HUDEP-2 (cell line): ENCODE measurements around the gene PYROXD2.
A peak's percentile ranks its signal among the peaks of the same experiment; 100 is the strongest.

ENCODE experiments used
- DNase-seq, 76 experiments: peaks; one replicate each; lab custom pipeline; 2025; ENCODE audit not compliant: unreplicated experiment in 76 of 76; lab: John Stamatoyannopoulos, UW

PYROXD2 gene

GRCh38 chr10:98436704-98437103, 21.7 kb upstream of the PYROXD2 start:
- DNase-seq = no peak

- DNase-seq = no peak
Observed at GRCh38 chr10:98435178-98435577, 20.2 kb upstream of the PYROXD2 start.

GRCh38 chr10:98433881-98434732, 19.1 kb upstream of the PYROXD2 start:
- DNase-seq = no peak

GRCh38 chr10:98433371-98433770, 18.4 kb upstream of the PYROXD2 start:
- DNase-seq = no peak

GRCh38 chr10:98432330-98432729, 17.3 kb upstream of the PYROXD2 start:
- DNase-seq = no peak

GRCh38 chr10:98431016-98431415, 16.0 kb upstream of the PYROXD2 start:
- no peak for DNase-seq

DNA sequence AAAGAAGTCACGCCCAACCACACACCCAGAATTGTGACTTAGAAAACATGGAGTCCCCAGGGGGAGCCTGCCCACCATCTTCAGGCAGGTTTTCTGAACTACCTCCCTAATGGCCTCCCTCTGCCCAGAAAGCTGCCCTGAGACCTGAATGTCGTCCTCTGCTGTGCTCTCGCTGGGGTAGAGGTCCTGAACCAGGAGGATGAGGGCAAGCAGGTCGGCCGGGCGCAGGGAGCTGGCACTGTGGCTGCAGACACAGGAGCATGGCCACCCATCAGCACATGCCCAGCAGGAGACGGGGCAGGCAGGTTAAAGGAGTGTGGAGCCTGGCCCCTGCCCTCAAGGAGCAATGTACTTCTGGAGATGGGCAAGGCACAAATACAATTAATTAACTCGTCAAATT, 15.4 kb upstream of the PYROXD2 start:
- no peak for DNase-seq

- no peak for DNase-seq
Observed at GRCh38 chr10:98429320-98430072, 14.5 kb upstream of the PYROXD2 start.

GRCh38 chr10:98427011-98427515, 12.1 kb upstream of the PYROXD2 start:
- DNase-seq = no peak

DNA sequence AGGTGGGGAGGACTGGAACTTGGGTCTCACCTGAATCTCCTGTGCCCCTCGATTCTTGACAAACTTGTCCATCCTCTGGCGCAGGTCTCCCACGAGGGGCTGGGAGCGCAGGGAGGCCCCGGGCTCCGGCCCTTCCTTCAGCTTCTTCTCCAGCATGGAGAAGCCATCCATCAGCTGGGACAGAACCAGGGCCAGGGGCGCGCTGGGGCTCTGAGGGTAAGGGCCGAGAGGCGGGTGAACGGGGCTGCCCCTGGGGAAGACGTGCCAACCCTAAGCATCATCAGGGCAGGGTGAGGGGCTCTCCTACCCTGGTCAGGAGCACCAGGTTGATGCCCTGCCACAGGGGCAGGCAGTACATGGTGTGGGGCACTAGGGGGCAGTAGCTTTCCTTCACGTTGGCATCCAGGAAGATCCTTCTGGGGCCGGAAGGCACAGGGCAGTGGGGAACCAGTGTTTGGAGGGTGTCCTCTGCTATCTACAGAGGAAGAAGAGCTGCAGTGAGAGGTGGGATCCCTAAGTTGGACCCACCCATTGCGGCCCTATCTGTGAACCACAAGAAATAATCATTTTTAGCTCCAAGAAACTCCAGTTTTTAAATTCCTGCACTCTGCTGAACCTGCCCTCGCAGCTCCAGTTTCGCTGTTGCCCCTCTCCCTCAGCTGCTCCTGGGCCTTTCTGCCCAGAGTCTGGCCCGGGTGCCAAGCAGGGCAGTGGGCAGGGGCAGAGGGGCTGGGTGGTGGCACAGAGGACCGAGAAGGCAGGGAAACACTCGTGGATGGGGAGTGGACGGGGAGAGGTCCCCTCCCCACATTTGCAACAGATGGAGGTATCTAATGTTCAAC, 10.8 kb upstream of the PYROXD2 start:
- peak in 66 of 76 experiments; percentile 3 to 78 (median 52) for DNase-seq

- no peak for DNase-seq
Observed at GRCh38 chr10:98424295-98425254, 9.6 kb upstream of the PYROXD2 start.

DNA sequence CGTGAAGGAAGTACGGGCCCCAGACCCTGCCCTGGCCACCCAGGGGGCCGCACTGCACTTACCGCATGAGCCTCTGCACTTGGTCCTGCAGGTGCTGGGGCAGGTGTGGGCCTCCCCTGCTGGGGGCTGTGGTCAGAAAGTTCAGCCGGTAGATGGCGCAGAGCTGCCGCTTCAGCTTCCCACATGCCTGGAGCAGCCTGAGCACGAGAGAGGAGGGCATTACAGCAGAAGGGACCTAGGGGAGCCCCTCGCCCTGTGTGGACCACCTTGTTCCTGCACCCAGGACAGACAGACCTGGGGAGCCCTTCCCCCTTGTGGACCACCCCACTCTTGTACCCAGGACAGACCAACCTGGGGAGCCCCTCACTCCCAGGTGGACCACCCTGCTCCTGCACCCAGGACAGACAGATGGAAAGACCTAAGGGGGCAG, 8.7 kb upstream of the PYROXD2 start:
- no peak for DNase-seq

GRCh38 chr10:98422182-98422581, 7.2 kb upstream of the PYROXD2 start:
- no peak for DNase-seq

DNA sequence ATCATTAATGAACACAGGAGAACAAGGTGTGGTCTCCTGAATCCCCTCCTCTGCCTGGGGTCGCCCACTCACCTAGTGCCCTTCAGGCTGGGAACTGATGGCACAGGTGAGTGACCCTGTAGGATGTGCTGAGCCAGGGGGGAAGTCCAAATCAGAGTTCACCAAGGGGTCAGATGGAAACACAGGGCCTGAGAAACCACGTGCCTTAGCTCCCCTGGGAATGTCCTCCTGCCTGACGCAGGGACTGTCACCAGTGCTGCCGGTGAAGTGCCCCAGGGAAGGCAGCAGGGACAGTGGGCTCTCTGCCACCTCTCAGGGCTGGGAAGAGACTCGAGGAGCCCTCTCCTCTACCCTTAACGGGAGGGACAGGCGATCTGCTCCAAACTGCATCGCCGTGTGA, 5.8 kb upstream of the PYROXD2 start:
- DNase-seq = no peak

DNA sequence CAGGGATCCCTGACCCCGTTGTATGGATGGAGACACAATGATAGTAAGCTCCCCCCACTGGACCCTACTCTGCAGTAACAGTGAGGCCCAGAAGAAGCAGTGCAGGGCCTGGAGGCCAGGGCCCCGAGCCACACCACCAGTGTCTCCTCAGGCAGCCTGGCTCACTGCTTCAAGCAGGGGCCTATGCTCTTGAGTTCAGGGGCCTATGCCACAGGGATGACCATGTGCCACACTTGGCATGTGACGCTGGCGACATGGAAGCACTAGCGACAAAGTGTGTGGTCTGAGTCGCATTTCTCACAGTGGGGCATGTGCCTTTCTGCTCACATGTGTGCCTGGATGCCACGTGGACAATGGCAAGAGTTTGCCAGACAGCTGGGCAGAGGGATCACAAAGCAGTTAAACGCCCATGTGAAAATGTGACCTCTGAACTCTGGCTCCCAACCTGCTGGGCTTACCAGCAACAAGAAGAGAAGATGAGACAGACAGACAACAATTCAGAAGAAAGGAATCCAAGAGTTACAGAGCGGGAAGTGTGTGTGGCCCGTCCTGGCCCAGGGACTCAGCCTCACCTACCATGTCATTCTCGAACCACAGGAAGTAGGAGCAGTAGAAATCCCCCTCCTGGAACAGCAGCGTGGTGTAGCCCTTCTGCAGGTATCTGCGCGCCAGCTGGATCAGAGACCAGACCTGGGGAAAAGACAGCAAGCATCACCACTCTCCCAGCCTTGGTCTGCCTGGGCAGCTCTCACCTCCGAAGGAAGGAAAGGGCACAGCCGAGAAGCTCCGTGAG, 4.7 kb upstream of the PYROXD2 start:
- no peak for DNase-seq

DNA sequence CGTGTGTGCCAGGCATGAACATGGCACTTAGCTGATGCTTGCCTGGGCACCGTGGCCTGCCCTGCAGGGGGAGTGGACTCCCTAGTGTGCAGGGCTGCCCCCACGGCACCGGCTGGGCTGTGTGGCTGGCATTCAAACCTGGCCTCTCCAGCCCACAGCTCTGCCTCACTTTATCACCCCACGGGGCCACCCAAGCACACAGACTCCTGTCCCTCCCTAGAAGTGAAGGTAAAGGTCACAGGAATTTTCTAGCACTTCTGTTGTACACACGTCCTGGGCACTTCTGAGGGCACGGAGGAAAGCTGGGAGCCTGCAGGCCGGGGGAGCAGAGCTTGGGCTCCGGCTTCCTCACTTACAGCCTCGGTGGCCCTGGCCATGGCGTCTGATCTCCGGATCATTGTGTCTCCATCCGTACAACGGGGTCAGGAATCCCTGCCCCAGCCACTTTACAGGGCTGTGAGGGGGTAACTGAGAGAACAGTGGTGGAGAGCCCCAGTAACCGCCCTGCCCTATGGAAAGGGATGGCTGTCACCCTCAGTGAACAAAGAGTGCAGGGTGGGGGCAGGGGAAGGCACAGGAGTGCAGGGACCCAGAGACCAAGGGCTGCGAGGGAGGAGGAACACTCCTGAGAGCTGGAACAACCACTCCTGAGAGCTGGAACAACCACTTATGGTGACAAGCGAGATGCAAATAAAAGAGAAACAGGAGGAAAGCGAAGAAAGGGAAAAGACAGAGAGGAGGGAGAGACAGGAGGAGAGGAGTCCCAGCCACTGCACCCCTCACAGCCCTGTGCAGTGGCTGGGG, 3.9 kb upstream of the PYROXD2 start:
- no peak for DNase-seq

DNA sequence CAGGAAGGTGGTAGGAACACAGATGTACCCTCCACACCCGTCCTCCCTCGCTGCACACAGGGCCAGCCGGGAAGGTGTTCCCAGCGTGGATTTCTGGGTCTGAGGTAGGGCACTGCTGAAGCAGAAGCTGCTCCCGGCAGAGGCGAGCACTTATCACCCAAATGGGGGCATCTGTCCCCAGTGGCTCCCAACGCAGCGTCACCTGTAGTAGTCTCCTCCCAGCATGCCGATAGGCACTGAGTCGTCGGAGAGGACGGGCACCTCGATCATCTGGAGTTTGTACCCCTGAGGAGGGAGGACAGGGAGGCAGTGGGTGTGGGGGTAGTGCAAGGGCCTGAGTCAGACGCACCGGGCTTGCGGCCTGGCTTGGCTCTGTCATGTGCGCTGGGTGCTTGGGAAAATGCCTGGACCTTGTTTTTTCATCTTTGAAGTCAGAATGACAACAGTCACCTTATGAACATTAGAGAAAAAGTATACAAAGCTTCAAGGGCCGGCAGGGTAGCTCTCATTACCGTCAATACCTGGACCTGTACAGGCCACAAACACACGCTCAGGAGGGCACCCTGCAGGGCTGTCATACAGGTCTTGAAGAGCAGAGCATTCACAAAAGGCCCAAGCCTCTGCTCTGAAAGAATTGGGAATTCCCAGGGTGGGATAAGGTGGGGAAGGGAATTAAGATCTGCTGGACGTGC, 3.1 kb upstream of the PYROXD2 start:
- no peak for DNase-seq
